ENCODE results near the gene ADAM22. TPM values are rescaled to one million over a fixed set of nuclear protein-coding genes. Genes with fewer than 3 reads are reported as not detected.

ADAM22 gene
- total RNA-seq, 6 experiments from 2014 or later, result 0.06 to 0.32 (median 0.10) TPM

- H3K4me3 ChIP-seq, result no peak overlapping the region
- TF ChIP-seq CTCF (IDR thresholded peaks at IDR 0.05) (no peak), POLR2A (IDR thresholded peaks at IDR 0.05) (no peak)
- ATAC-seq, result no peak
- intact Hi-C loops (cut with DNase I), result no loop called here
- H3K27ac ChIP-seq, result no peak overlapping the region
- no peaks in the 10 kb centered on the region for H3K36me3 ChIP-seq
- no peaks in the 10 kb centered on the region for H3K9me3 ChIP-seq
- no peak for DNase-seq
- H3K4me1 ChIP-seq, result no peaks in the 10 kb centered on the region
- H3K27me3 ChIP-seq, result no peaks in the 10 kb centered on the region
Measured at GRCh38 chr7:88147341-88147740, 213.3 kb downstream of the ADAM22 start.

GRCh38 chr7:88147949-88148348 lies 213.9 kb downstream of the ADAM22 start:
- DNase-seq (no peak), ATAC-seq (no peak)
- no peaks in the 10 kb centered on the region for H3K36me3 ChIP-seq
- 20% methylated on average over 1 of the region's 1 CpG for WGBS (ENCODE audit: insufficient coverage, low coverage, low lambda C conversion rate, missing lambda C conversion rate)
- no peaks in the 10 kb centered on the region for H3K27me3 ChIP-seq
- TF ChIP-seq CTCF (IDR thresholded peaks at IDR 0.05) (no peak), POLR2A (IDR thresholded peaks at IDR 0.05) (no peak)
- intact Hi-C loops (cut with DNase I), result no loop called here
- H3K4me3 ChIP-seq, result no peak overlapping the region
- no peaks in the 10 kb centered on the region for H3K4me1 ChIP-seq
- H3K27ac ChIP-seq, result no peak overlapping the region
- no peaks in the 10 kb centered on the region for H3K9me3 ChIP-seq

- WGBS (ENCODE audit: insufficient coverage, low coverage, low lambda C conversion rate, missing lambda C conversion rate), result 61% methylated on average over 4 of the region's 4 CpGs
- no peaks in the 10 kb centered on the region for H3K9me3 ChIP-seq
- TF ChIP-seq POLR2A (IDR thresholded peaks at IDR 0.05) (no peak), CTCF (IDR thresholded peaks at IDR 0.05) (no peak)
- no peaks in the 10 kb centered on the region for H3K27me3 ChIP-seq
- intact Hi-C loops (cut with DNase I), result no loop called here
- ATAC-seq (no peak), DNase-seq (no peak)
- H3K27ac ChIP-seq, result no peak overlapping the region
- H3K4me1 ChIP-seq, result no peaks in the 10 kb centered on the region
- H3K36me3 ChIP-seq, result no peaks in the 10 kb centered on the region
- H3K4me3 ChIP-seq, result no peak overlapping the region
Measured at GRCh38 chr7:88150033-88150432, 216.0 kb downstream of the ADAM22 start.

- Histone ChIP-seq H3K27me3 (no peaks in the 10 kb centered on the region), H3K4me3 (no peak overlapping the region), H3K4me1 (no peaks in the 10 kb centered on the region), H3K9me3 (no peaks in the 10 kb centered on the region), H3K27ac (no peak overlapping the region), H3K36me3 (no peaks in the 10 kb centered on the region)
- WGBS (ENCODE audit: insufficient coverage, low coverage, low lambda C conversion rate, missing lambda C conversion rate), result 32% methylated on average over 7 of the region's 7 CpGs
- DNase-seq (no peak), ATAC-seq (no peak)
- intact Hi-C loops (cut with DNase I), result no loop called here
- TF ChIP-seq POLR2A (IDR thresholded peaks at IDR 0.05), result no peak
- no peak for TF ChIP-seq CTCF (IDR thresholded peaks at IDR 0.05)
Measured at GRCh38 chr7:88151119-88151790, 217.2 kb downstream of the ADAM22 start.

GRCh38 chr7:88153378-88153777 lies 219.3 kb downstream of the ADAM22 start:
- H3K4me3 ChIP-seq, result no peak overlapping the region
- no peaks in the 10 kb centered on the region for H3K4me1 ChIP-seq
- no peak overlapping the region for H3K27ac ChIP-seq
- DNase-seq (no peak), ATAC-seq (no peak)
- TF ChIP-seq CTCF (IDR thresholded peaks at IDR 0.05) (no peak), POLR2A (IDR thresholded peaks at IDR 0.05) (no peak)
- intact Hi-C loops (cut with DNase I), result no loop called here
- H3K36me3 ChIP-seq, result no peaks in the 10 kb centered on the region
- H3K27me3 ChIP-seq, result no peaks in the 10 kb centered on the region
- no peaks in the 10 kb centered on the region for H3K9me3 ChIP-seq

Data from right lobe of liver (tissue), 6 donors.